Stimulated activated CD8-positive, alpha-beta memory T cell treated with anti-CD3 and anti-CD28 coated beads, Interleukin-15, amount 100 ng/mL, for 4 hours (primary cell): ENCODE measurements around the gene KRABD2.
A peak's percentile ranks its signal among the peaks of the same experiment; 100 is the strongest.
"Not testable (repeated sequence)": the region's sequence is repeated elsewhere in the genome, so short reads cannot be mapped to it uniquely, and the experiment has no call there.

ENCODE experiments used
- DNase-seq, 2 donors: peaks; one replicate each; pipeline ENCODE4 v3.0.0-alpha.2; 2020; ENCODE audit warnings: low read depth in 2 of 2

KRABD2 gene

GRCh38 chr17:8392674-8393469 lies 16.4 kb upstream of the KRABD2 start:
- no peak for DNase-seq

- DNase-seq, result no peak
Measured at GRCh38 chr17:8392274-8392673, 15.8 kb upstream of the KRABD2 start.

GRCh38 chr17:8391711-8392110 lies 15.2 kb upstream of the KRABD2 start:
- no peak for DNase-seq

GRCh38 chr17:8387914-8388651 lies 11.6 kb upstream of the KRABD2 start:
- no peak for DNase-seq

- no peak for DNase-seq
Measured at GRCh38 chr17:8386841-8387240, 10.3 kb upstream of the KRABD2 start.

- DNase-seq, result no peak
Measured at GRCh38 chr17:8384801-8385378, 8.4 kb upstream of the KRABD2 start.

- DNase-seq, result peak; percentile 83 to 95
Measured at GRCh38 chr17:8383143-8383822, 6.8 kb upstream of the KRABD2 start, which contains the start of gene RPL26. Gene RPL26, minus strand, starts transcription at chr17:8383193. Its CDS starts 883 bp downstream, at chr17:8382310.

- no peak for DNase-seq
Measured at GRCh38 chr17:8382880-8383142, 6.3 kb upstream of the KRABD2 start.

GRCh38 chr17:8382052-8382879 lies 5.8 kb upstream of the KRABD2 start:
- DNase-seq, result no peak

- DNase-seq, result no peak
Measured at GRCh38 chr17:8380049-8380448, 3.5 kb upstream of the KRABD2 start.

GRCh38 chr17:8378117-8378516 lies 1.6 kb upstream of the KRABD2 start:
- not testable (repeated sequence) for DNase-seq

- no peak for DNase-seq
Measured at GRCh38 chr17:8377422-8377821, 918 bp upstream of the KRABD2 start.

GRCh38 chr17:8375738-8376259 lies 705 bp downstream of the KRABD2 start:
- no peak for DNase-seq

- not testable (repeated sequence) for DNase-seq
Measured at GRCh38 chr17:8373856-8374255, 2.6 kb downstream of the KRABD2 start.

GRCh38 chr17:8372422-8372821 lies 4.1 kb downstream of the KRABD2 start:
- no peak for DNase-seq

GRCh38 chr17:8371786-8372185 lies 4.7 kb downstream of the KRABD2 start:
- DNase-seq, result no peak

- no peak for DNase-seq
Measured at GRCh38 chr17:8369944-8370343, 6.6 kb downstream of the KRABD2 start.

GRCh38 chr17:8368193-8368592 lies 8.3 kb downstream of the KRABD2 start:
- no peak for DNase-seq

GRCh38 chr17:8366231-8366630 lies 10.3 kb downstream of the KRABD2 start:
- DNase-seq, result no peak

GRCh38 chr17:8365143-8365542 lies 11.4 kb downstream of the KRABD2 start:
- no peak for DNase-seq

GRCh38 chr17:8362651-8363332 lies 13.7 kb downstream of the KRABD2 start:
- no peak for DNase-seq
